SW480 (cell line): Measurements from ENCODE around the gene IGLL1.
"Not testable (repeated sequence)": the region's sequence is repeated elsewhere in the genome, so short reads cannot be mapped to it uniquely, and the experiment has no call there.

Source experiments
- DNase-seq: peaks from one replicate; pipeline ENCODE4 v3.0.0-alpha.2; 2016; ENCODE audit warnings: low spot score

Gene IGLL1

DNA sequence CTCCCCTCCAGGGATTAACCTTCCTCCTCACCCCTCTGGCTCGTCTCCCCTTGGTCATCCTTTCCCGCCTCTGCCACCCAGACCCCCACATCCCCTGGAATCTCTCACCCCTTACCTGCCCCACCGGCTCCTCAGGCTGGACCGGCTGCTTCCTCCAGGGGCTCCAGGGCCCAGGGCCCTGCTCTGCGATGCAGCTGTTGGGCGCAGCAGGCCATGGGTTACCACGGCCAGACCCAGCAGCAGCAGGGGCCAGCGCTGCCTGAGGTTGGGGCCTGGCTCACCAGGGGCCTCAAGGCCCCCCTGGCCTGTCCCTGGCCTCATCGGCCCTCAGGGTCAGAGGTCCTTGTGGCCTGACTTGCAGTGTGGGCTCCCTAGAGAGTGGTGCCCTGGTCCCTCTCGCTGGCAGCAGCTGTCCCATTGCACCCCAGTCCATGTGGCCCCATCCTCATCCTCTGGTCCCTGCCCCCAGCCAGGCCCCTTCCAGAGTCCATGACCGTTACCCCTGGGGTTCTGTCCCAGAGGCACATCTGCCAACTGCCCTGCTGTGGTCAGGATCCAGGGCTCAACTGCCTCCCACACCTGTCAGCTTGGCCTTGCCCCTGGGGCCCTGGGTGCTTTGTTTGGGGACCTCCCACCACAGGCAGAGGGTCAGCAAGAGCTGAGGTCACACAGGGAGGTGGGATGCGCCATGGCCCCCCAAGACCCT lies at the start of gene IGLL1:
TSS of gene IGLL1 (minus strand) at position 421 of the 706 bp plus-strand sequence. CDS start at position 321, 100 bp downstream.
- DNase-seq: no peak

- not testable (repeated sequence) for DNase-seq
Measured at GRCh38 chr22:23628056-23628743, 48.1 kb upstream of the IGLL1 start.

- DNase-seq: peak; percentile 11
Measured at GRCh38 chr22:23627401-23628055, 47.4 kb upstream of the IGLL1 start.

- no peak for DNase-seq
Measured at GRCh38 chr22:23626286-23626975, 46.3 kb upstream of the IGLL1 start.

- no peak for DNase-seq
Measured at GRCh38 chr22:23622634-23623033, 42.5 kb upstream of the IGLL1 start.

DNA sequence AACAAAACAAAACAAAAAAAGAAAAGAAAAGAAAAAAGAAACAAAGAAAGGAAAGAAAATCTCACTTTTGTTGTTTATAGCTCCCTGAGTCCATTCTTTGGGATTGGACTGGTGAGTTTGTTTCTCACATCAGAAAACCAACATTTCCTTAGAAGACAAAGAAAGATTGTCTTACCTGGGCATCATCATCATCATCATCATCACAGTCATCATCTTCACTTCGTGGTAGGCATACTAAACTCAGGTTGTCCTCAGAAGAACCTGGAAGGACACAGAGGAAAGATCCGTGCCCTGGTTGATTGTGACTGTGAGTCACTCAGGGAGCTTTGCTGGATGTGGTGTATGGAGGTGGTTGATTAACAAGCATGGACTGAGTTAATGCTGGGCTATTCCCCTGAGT lies 41.8 kb upstream of the IGLL1 start:
- not testable (repeated sequence) for DNase-seq

DNA sequence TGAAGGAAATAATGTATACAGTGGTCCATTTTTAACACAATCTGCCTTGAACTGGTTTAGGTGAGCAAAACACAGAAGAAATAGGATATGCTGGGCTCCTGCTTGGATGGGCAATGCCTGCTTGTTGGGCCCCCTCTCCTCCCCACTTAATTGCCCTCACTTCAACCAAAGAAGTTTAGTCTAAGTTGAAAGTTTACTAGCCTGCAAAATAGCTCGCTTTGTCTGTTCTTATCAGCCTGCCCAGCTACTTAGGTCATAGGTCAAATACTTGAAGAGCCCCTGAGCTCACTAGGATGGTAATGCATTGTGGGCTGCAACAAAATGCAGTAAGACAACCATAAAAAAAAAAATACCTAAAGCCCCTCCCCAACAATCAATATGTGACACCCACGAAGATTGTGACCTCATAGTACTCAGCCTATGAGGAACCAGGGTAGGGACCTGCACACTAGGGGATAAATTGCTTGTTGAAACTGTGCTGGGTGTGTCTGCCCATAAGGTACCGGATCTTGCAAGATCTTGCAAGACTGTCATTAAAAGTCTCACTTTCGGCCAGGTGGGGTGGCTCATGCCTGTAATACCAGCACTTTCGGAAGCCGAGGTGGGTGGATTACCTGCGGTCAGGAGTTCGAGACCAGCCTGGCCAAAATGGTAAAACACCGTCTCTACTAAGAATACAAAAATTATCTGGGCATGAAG lies 41.1 kb upstream of the IGLL1 start:
- no peak for DNase-seq

DNA sequence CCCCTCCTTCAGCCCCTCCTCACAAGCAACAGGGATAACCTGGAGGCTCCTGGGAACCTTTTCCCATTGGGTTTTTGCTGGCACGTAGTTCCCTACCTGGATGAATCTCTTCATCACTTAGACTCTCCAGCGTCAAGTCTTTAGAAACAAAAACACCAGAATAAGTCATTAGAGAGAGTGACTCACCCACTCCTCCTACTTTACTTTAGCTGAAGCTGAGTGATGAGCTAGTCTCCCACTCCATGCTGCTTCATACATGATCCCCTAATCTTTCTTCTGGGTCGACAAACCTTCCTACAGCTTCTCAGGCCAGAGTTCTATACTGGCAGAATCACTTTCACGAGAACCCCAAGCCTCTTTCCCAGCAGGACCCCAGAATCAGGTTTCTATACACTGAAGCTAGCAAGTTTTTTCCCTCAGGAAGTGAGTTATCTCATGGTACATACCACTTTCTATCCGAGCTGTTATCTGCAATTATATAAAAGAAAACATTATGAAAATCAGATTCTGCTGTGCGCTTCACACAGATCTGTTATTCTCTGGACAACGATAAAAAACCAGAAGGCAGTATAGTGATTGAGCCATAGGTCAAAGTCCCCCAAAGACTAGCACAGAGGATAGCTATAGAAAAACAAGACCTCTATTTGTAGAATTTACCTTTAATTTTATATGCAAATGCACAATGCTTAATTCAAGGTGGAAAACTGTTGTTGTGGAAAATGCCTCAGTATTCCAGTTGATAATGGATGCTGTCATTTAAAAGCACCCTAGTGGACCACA lies 33.3 kb upstream of the IGLL1 start:
- no peak for DNase-seq

- no peak for DNase-seq
Measured at GRCh38 chr22:23609983-23610781, 30.1 kb upstream of the IGLL1 start.

DNA sequence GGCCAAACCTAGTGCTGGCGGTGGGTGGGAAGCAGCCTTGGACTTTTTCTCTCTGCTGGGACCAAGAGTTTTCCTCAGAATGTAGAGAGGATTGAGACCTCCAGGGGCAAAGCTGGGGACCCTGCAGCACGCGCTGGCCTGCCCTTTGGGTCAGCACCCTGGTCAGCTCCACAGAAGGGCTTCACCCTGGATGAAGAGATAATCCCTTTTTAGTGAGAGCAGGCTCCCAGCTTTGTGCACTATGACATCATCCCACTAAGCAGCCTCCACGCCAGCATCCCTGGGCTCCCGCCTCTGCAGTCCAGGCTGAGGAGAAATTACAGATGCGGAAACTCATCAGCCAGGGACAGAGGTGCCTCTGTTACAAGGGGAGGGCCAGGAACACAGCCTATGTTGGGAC lies 28.5 kb upstream of the IGLL1 start:
- peak; percentile 9 for DNase-seq

DNA sequence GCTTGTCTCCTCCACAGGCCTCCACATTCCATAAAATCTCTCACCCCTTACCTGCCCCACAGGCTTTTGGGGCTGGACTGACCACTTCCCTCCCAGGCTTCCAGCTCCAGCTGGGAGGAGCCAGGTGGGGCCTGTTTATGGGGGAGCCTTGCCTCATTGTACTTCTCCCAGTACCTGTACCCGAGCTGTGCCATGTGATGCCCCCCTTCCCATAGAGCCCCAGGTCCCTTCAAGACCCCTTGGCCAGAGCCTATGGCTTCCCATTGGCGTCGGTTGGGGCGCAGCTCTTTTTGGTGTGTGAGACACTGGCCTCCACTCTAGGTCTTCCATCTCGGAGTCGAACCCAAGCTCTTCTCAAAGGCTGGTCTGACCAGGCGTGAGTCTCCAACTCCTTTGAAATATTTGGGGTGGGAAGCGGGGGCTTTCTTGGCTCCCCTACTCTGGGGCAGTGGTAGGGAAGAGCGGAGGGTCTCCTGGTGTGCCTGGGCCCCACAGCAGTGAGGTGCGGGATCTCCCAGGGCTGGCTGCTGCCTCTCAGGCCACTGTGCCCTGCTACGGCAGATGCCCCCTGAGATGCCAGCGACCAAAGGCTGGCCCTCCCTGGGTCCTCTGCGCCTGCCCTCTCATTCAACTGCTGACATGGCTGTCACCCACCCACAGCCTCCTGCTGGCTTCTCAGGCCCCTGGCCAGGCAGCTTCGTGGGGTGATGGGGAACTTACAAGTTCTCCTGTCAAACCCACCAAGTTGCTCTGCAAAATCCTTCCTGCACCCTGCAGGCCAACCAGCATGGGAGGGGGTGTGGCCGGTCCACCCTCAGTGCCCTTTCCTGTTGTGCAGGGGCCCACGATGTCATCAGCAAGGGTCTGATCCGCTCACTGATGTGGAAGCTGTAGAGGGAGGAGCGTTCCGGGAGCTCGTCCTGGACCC lies 26.4 kb upstream of the IGLL1 start:
- DNase-seq: no peak

DNA sequence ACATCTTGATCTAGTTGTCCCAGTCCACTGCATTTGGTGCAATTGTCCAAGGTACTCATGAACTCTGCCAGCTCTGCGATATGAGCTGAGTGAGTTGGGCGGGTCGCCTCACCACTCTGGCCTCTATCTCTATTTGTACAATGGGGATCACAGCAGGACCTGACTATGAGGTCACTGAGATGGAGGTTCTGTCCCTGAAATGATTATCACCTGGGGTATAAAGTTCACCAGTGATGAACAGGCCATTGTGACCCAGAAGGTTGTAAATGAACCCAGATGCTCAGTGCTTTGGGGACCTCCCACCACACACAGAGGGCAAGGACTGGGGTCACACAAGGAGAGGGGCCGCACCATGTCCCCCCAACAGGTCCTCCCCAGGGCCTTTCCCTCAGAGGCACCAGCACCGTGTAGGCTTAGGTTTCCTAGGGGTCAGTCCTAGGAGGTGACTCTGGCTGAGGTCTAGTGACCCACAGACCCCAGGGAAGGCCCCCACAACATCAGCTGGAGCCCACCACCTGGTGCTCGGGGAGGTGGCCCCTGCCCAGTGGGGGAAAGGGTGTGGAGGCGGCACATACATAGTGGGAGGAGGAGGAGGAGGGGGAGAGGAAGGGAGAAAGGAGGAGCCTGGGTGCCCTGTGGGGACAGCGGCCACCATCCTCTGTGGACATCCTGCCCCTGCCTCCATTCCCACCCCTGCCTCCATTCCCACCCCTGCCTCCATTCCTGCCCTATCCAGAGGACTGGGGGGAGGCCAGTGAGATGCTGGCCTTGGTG lies 25.0 kb upstream of the IGLL1 start:
- no peak for DNase-seq

DNA sequence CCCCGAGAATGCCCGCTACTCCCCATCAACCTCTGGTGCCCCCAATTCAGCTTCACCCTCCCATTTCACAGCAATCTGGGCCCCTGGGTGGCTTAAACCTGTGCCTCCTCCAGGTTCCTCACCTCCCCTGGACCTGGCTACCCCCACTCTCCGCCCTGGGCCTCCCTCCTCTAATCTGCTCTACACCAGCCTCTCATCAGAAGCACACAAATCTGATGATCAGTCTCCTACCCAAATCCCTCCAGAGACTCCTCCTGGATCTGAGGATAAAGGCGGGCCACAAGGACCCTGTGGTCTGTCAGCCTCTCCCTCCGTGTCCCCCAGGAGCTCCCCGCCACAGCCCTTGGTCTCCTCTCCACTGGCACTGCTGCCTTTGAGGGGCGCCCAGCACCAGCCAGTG lies 23.2 kb upstream of the IGLL1 start:
- no peak for DNase-seq

DNA sequence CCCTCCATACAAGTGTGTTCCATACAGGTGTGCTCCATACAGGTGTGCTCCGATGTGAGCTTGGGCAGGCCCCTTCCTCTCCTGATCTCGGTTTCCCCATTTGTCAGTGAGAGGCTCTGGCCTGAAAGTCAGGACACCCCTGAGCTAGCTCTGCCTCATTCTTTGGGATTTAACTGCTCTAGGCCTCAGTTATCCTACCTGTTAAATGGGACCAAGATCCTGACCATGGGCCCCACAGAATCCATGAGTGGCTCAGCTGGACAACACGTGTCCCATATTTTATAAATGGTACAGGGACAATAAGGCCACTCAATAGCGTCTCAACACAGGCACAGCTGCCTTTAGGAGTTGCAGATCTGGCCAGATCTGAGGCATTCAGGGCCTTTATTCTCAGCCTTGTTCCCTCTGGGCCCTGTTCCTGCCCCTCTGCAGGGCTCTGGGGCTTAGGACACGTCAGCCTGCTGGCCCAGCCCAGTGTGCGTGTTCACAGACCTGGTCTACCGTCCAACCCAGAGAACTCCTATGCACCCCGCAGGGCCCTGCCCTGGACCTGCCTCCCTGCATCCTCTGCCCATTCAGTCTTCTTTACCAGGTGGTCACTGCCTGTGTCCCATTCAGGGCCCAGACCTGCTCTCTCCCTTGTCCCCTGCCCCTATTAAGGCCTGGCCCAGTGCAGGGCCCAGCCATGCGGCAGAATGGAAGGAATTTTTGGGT lies 18.9 kb upstream of the IGLL1 start:
- DNase-seq: no peak

DNA sequence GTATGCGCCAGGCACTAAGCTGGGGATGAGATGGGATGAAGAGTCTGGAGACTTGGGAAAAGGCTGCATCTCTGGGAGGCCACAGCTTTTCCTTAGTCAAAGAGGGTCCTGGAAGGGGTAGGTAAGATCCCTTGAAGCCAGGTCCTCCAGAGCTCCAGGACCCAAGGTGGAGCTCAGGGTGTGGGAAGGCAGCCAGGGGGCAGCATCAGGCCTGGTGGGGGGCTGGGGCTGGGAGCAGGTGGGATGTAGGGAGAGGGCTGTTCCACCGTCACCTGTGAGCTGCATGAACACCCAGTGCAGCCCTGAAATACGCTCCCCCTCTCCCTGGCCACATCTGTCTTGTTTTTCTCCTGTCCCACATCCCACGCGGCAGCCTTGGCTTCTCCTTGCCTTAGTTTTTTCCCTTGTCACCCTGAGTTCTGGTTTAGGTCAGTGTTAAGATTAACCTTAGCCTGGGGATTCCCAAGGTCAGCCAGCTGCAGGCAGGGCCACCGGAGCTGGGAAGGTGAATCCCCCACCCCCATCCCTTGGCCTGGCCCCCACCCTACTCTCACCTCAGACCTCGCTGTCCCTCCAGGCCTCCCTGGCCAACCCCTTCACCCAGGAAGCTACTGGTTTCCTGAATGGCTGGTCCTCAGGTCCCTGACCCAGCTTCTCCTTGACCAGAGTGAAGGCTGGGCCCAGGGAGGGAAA lies 17.6 kb upstream of the IGLL1 start:
- DNase-seq: not testable (repeated sequence)

GRCh38 chr22:23595904-23596303 lies 15.8 kb upstream of the IGLL1 start:
- not testable (repeated sequence) for DNase-seq

- no peak for DNase-seq
Measured at GRCh38 chr22:23591846-23592245, 11.8 kb upstream of the IGLL1 start.
